NCI-H146 treated with DMSO at 0.1 percent for 48 hours (cell line): ENCODE measurements around the gene ZFHX2.

Source experiments
- DNase-seq: peaks from one replicate; lab custom pipeline; 2025; ENCODE audit not compliant: unreplicated experiment; lab: John Stamatoyannopoulos, UW

Gene ZFHX2

DNA sequence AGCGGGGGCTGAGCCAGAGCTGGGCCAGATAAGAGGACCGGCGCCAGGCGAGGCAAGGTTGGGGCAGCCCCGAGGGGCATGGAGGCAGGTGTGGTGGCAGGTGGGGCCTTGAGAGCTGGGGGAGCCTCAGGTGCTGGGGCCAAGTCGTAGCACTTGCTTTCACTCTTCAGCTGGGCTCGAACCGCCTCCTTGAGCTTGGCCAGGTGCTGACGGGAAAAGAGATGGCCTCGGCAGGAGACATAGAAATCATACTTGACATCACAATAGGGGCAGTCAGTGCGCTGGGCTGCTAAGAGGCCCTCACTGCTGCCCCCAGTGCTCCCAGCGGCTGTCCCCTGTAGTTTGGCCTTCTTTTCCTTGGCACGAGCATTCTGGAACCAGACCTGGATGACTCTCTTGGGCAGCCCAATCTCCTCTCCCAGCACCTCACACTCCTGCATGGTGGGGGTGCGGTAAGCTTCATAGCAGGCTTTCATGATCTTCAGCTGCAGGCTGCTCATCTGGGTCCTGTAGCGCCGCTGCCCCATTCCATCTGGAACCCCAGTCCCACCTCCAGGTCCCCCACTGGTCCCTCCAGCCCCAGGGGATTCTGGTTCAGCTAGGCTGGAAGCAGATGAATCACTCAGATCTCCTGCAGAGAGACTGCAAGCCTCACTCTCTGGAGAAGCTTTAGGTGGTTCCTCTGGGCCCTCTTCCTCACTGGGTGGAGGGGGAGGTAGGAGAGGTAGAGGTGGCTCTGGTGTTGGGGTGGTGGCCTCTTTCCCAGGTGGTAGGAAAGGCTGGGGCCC is 28.1 kb downstream of the ZFHX2 start:
- DNase-seq = no peak

DNA sequence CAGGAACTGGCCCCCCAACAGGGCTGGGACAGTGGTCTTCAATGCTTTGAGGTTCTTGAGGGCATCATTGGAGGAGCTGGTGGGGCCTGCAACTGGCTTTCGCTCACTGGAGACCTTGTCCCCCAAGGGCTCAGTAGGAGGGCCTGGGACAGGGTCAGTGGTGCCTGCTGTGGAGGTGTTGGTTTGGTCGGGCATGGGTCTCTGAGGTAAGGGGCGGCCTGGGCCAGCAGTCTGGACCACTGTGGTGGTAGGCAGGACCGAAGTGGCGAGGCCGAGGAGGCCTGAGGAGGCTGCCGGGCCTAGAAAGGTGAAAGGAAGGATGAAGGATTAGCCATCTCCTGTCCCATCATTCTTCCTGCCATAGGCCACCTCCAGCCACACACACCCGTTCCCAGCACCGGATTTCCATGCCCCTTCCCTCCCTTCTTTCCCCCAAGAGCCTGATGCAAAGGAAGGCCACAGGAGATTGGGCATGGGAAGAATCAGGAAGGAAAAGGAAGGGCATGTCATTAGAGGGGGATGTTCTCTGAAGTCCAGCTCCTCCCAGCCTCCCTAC is 28.8 kb downstream of the ZFHX2 start:
- DNase-seq = no peak

DNA sequence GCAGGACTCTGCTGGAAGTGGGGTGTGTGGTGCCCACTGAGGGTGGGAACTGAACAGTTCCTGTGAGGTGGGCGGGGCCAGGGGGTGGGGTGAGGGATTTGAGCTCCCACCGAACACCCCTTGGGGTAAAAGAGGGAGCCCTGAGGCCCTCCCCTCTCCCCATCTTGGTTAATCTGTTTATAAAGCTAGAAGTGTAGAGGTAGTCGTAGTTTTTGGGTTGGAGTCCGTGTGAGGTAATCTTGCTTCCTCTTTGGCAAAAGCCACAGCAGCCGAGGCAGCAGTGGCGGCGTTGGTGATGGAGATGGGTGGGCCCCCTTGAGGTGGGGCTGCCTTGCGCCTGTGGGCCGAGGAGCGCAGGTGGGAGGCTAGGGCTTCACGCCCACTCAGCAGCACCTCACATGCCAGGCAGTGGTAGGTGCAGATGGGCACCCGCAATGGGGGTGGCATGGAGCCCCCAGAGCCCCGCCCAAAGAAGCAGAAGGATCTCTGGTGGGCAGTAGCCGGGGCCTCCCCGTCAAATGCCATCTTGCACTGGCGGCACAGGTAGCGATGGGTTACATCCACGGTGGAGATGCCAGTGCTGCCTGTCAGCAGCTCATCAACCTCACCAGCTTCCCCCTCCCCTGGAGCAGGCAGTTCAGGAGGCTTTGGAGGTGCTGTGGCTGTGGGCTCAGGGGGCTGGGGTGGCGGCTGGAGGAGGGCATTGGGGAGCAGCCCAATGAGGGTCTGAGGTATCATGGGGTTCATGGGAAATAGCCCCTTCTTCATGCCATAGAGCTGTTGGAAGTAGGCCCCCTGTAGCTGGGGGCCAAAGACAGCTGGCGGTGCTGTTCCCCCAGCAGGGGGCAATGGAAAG is 29.6 kb downstream of the ZFHX2 start:
- DNase-seq = no peak

DNA sequence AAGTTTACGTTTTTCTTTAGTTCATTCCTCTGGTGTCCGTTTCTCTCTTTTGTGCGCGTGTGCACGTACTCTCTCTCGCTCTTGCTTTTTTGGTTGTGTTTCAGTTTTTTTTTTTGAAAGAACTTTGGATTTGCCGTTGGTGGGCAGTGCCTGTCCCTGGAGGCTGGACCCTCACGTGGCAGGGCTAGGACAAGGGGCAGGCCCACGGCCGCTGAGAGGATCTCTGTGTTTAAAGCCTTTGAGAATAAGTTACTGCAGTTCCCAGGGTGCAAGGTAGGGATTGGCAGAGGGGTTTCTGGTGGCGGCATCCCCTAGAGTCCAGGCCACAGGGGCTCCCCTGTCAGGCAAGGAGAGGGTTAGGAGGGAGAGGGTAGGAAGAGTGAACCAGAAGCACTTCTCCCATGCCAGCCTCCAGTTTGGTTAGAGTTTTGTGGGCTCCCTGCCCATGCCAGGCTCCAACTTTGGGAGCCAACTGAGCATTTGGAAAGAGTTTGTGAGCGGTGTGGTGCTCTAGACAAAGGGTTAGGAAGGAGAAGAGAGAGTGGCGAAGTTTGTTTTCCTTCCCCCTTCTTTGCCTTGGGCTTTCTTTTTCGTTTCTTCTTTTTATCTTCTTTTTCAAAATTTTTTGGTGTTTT is 30.5 kb downstream of the ZFHX2 start:
- no peak for DNase-seq

DNA sequence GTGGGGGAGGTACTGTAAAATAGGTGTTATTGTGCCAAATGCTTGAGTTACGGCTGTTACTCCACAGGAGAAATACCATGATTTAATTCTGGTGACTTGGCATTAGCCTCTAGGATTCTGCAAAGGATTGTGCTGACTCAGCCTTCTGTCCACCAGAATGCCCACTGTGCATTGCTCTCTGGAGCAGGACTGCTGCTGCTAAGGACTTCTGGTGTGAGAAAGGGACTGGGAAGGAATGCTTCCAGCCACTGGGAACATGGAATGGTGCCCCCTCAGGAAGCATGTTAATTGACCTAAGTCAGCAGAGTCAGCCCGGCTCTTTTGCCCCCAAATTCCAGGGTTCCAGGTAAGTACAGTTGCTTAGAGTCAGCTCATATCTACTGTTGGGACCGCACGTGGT is 32.9 kb downstream of the ZFHX2 start:
- no peak for DNase-seq

DNA sequence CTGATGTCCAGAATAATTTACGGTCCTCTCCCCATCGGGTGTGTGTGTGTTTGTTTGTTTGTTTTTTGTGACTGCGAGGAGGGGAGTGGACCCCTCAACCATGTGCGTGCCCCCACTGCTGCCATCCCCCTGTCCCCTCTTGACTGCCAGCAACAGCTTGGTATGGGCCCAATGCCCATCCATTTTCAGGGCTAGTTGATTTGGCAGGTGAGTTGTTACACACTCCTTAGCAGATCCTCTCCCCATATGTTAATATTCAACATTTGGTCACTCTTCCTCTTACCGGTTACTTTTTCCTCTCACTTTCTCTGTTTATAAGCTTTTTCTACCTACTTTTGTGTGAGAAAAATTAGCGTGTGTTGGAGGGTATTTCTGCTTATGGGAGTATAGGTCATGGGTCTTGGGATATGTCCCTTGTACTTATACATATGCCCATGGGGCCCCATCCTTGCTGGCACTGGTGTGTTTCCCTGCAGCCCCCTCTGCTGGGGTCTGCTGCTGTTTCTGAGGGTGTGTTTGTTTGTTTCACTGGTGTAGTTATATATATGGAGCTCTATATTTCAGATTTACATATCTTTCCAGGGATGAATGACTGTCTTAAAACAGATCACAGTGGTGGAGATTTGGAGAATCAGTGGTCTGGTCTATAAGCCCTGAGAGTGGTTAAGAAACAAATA is 33.8 kb downstream of the ZFHX2 start:
- no peak for DNase-seq

DNA sequence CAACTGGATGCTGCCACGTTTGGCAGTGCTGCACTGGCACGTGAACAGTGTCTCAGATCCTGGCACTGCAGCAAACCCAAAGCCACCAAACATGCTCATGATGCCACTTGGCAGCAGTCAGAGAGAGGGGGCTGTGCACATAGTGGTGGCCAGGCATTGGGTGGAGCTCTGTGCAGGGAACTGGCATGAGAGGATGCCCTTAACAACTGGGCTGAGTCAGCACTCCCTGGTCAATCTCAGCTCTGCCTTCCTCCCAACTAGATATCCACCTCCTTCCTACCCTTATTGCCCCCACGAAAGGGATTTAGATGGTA is 37.0 kb downstream of the ZFHX2 start:
- no peak for DNase-seq

DNA sequence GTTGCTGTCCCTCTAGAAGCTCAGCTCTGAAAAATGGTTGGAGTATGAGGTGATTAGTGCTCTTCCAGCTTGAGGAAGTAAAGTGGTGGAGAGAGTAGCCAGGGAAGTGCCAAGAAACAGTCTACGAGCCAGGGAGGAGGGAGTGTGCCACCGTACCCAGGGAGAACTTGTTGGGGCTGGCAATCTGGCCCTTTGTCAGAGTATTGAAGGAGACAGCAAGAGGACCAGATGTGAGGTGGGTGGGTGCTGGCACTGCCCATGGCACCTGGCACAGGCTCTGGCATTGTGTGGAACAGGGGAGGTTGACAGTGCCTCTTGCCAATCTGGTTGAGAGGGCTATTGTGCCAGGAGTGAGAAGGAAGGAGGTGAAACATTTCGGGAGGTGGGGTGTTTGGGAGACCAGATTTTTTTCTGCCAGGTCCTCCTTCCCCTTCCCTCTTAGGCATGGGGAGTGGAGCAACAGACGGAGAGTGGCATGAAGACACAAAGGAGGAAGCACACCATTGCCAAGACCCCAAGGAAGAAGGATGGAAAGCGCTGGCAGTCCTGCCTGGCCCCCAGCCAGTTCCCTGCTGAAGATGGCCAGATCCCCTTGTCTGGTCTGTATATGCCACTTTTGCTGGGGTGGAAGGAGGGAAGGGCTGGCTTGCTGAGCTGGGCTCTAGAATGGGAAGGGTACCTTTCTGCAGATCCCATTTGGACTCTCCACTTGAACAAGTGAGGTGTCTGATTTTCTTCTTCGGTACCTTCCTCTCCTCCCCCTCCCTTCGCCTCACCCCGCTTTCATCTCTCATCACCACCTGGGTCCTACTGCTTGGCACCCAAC is 37.5 kb downstream of the ZFHX2 start:
- DNase-seq = no peak

DNA sequence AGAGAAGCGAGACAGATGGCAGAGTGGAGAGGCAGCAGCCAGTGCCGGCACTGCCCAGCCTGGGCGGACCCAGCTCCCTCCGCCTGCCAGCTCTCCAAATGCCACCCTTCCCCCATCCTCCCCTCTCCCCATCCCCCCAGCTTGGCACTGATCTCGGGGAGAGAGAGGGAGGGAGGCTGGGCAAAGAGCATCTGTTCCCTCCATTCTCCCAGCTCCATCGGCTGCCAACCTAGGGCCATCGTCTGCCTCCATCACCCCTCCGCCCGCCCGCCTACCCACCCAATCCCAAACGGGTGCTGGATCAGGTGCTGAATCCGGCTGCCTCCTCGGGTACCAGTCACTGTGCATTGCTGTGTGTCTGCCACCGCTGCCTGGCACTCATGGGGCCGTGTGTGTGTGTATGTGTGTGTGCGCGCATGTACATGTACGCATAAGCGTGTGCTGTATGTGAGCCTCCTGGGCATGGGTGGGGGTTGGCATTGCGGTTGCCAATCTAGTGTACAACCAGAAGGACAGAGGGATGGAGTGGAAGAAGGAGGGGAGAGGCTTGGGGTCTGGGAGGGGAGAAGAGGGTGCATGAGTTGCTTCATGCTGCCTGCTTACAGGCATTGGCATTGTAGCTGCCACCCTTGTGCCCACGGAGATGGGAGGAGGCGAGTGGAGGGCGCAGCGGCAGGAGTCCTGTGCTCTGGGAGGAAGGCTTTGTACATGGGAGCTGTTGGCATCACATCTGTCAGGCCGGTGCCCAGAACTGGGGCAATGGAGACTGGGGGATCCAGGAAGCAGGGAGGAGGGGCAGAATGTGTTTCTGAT is 38.4 kb downstream of the ZFHX2 start:
- DNase-seq = no peak

DNA sequence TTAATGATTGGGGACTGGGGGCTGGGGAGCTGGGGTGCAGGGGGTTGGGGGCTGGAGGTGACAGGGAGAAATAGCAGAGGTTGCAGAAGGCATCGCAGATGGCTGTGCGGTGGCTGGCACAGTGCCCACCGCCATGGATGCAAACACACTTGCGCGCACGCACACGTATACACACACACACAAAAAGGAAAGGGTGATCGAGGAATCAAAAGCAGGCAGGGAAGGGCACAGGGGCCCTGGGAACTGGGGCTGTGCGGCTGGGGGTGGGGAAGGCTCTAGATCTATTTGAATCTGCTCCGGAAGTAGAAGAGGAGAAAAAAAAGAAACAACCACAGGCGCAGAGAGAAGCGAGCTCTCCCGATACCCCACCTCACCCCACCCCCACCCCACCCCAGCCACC is 39.4 kb downstream of the ZFHX2 start:
- DNase-seq = peak; percentile 21

DNA sequence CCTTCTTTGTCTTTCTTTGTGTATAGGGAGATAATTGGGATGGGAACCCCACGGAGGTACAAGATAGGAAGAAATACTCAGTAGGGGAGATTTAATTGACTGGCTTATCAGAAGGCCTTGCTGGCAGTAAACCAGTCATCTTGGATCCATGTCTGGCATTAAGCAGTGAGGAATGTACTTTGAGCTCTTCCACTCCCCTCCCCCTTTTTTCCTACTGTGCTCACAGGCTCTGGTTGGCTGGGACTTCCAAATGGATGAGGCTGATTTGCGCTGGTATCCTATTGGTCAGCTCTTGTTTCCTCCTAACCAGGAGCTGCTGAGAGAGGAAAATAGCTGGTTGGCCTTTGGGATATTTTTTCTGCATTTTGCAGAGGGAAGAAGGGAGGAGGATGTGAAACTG is 57.3 kb downstream of the ZFHX2 start:
- peak; percentile 97 for DNase-seq

DNA sequence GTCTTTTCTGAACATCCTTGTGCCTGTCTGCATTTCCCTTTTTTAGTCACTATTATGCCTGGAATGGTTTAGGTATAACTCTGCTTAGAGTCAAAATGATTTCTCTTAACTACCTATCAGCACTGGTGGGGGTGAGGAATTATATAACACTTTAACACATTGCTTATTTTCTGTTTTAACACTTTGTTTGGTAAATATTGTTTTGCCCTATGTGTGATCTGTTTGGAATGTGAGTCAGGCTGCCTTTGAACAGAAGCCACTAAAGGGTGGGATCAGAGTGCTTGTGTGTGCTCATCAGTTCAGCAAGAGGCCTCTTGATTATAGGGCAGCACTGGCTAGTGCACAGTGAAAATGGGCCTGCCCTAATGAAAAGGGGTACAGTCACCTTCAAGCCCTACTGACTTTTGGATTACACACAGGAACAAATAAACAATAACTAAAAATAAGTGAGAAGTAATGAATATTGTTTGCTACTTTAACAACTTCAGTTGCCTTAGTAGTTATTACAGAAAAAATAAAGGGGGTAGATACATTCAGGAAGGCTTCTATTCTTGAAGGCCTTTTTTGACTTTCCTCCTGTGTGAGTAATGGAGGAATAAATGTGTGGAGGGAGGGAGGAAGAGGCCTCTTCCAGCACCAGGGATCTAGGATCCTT is 58.8 kb downstream of the ZFHX2 start:
- DNase-seq = peak; percentile 60

DNA sequence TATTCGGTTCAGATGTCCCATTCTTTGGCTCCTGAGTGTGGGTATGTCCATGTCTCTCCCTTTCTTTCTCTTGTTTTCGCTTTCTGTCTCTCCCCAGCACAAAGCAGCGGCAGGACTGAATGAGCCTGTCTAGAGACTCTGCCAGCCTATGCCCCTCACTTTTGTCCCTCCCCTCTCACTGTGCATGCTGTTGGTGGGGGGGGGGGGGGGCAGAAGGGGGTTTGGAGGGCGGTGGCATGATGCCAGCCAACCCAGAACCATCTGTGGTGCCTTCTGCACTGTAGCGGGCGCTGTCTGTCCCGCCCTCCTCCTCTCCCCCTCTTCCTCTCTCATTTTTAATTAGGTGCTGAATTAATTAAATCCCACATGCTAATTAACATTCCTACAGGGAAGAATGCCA is 64.3 kb downstream of the ZFHX2 start:
- DNase-seq = no peak

DNA sequence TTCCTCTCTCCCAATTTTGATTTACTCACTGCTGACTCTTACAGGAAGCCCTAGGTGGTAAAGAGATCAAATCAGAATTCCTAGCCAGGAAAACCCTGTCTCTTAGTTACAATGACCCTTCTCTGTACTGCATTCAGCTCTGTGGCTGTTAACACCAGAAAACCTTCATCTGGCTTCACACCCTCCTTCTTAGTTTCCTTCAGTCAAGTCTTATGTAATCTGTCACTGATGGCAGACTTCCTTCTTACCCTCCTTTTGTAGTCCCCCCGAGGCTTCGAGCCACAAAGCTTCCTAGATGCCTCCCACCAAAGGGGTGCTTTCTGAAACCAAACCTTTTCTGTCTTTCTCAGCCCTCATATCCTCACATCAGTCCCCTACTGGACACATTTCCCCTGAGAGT is 65.5 kb downstream of the ZFHX2 start:
- DNase-seq = no peak

DNA sequence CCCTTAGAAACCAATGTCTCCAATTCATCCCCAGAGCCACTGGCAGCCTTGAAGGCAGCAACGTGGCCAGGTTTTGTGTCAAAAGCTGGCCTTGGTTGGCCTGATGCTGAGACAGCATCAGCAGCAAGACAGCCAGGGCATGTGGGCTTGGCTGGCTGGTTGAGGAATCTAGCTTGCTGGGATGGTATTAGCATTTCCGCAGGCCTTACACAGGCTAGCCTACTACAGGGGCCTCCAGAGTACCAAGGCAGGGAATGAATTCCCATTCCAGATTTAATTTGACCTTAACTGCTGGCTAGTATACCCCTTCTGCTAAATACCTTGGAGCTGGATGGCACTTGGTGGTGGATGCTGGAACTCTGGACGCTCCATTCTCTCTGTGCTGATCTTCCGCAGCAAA is 66.2 kb downstream of the ZFHX2 start:
- DNase-seq = no peak

DNA sequence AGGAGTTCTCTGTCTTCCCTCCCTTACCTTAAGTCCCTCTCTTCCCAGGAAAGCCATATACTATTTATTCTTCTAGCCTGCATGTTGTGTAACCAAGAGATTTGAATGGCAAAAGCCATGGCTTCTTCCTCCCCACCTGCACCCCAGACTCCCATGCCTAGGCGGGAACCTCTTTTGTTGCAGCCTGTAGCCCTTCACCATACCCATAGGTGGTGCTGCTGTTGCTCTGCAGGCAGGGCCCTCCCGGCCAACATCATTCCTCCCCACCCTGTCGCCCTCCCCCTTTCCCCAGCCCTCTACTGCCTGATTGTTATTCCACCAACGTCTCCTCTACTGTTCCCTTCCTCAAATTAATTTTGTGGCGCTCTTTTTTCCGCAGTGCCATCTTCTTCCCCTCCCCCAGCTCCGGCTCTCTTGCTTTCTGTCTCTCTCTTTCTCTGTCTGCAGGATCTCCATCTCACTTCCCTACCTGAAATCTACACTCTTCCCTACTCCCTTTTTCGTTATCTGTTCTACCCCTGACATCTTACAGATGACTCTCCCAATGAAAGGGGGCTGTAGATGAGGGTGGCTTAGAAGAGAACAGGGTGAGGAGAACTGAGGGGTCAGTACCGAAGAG is 68.2 kb downstream of the ZFHX2 start:
- peak; percentile 56 for DNase-seq

DNA sequence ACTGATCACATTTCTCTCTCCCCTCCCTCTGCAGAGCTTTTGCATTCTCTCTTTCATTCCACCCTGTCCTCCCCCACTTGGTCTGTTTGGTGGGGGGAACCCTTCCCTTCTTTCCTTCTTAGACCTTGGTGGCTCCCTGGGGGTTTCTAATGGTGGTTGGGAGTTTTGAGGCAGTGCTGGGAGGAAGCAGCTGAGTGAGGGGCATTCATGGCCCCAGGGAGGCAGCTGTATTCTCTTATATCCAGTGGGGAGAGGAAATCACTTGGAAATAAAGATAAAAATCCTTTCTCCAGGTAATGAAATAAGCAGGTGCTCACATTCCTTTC is 68.8 kb downstream of the ZFHX2 start:
- no peak for DNase-seq

DNA sequence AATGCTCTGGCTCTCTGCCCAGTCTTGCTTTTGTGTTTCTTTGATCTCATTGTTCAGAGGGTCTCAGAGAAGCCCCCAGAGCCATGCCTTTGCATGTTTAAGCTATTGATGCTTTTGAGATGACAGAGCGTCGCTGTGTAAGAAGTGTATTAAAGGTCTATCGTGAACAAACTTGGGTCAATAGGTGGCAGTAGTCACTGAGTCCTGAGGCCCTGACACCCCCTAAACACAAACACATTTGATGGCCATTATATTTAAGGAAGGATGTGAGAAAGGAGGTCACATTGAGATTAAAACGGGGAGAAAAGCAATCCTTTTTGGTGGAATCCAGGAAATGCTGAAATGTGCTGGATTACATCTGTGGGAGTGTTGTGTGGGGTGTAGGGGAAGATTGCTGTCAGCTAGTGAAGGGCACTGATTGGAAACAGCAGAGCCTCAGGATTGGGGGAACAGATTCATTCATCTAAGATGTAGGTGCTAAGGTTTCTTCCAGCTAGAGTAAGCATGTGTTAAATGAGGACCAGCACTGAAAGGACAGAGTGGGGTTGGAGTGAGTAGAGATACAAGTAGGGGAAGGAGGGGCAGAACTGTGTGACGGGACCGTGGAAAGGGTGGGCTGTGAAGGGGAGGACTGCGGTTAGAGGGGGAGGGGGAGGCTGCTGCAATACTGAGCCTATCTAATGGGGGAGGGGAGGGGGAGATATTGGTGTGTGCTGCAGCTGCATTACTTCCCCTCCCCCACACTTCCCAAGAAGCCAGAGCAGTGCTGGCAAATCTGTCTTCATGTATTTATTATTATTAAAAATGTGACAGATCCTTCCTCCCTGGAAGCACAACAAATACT is 69.4 kb downstream of the ZFHX2 start:
- DNase-seq = no peak
